GM23338 (cell line): ENCODE measurements around the gene RAI14. TPM values are rescaled to one million over a fixed set of nuclear protein-coding genes. Genes with fewer than 3 reads are reported as not detected.

Experiments
- ATAC-seq: fragments of 200-7000 bp; cut with Tn5 transposase; 3 replicates; pipeline ENCODE4 v1.9.1; 2020
- DNase-seq: peaks from one replicate; pipeline ENCODE4 v3.0.0-alpha.2; 2015; ENCODE audit warnings: low spot score
- H2AFZ ChIP-seq: fragments of 200-600 bp; sonication (generic); 2 replicates; pipeline ENCODE4 v1.8.0; 2016; ENCODE audit warnings: antibody characterized with exemption, mild to moderate bottlenecking, moderate library complexity
- H3F3A ChIP-seq: fragments of 200-600 bp; sonication (generic); replicated peaks from 2 replicates; pipeline ENCODE4 v1.8.0; 2017; ENCODE audit warnings: antibody characterized with exemption, mixed run types, low read depth
- H3K27ac ChIP-seq: fragments of 200-600 bp; sonication (generic); 2 replicates; pipeline ENCODE4 v1.6.1; 2016; ENCODE audit warnings: low read depth
- H3K27me3 ChIP-seq: fragments of 200-600 bp; sonication (generic); 2 replicates; pipeline ENCODE4 v1.8.0; 2016; ENCODE audit warnings: mild to moderate bottlenecking, mixed run types, moderate library complexity; ENCODE audit not compliant: insufficient read depth
- H3K36me3 ChIP-seq: fragments of 200-600 bp; sonication (generic); 2 replicates; pipeline ENCODE4 v1.8.0; 2016; ENCODE audit warnings: mild to moderate bottlenecking; ENCODE audit not compliant: insufficient read depth
- H3K4me1 ChIP-seq: fragments of 200-600 bp; sonication (generic); 2 replicates; pipeline ENCODE4 v1.8.0; 2016; ENCODE audit warnings: mild to moderate bottlenecking, moderate library complexity; ENCODE audit not compliant: insufficient read depth
- H3K4me2 ChIP-seq: fragments of 200-600 bp; sonication (generic); 2 replicates; pipeline ENCODE4 v1.7.1; 2017; ENCODE audit warnings: mixed run types
- H3K4me3 ChIP-seq: fragments of 200-600 bp; sonication (generic); 2 replicates; pipeline ENCODE4 v1.6.1; 2016; ENCODE audit warnings: mixed run types
- H3K79me2 ChIP-seq: fragments of 200-600 bp; sonication (generic); replicated peaks from 2 replicates; pipeline ENCODE4 v1.8.0; 2017; ENCODE audit warnings: mild to moderate bottlenecking; ENCODE audit not compliant: insufficient read depth
- H3K9me2 ChIP-seq: fragments of 200-600 bp; sonication (generic); 2 replicates; pipeline ENCODE4 v1.8.0; 2017; ENCODE audit not compliant: insufficient read depth
- H4K20me1 ChIP-seq: fragments of 200-600 bp; sonication (generic); replicated peaks from 2 replicates; pipeline ENCODE4 v1.8.0; 2017; ENCODE audit warnings: mild to moderate bottlenecking; ENCODE audit not compliant: insufficient read depth
- H3K27ac Mint-ChIP-seq: 2 replicates; pipeline ENCODE4 v1.8.0; 2020; ENCODE audit warnings: inconsistent platforms, mild to moderate bottlenecking, moderate library complexity, mixed read lengths
- H3K27me3 Mint-ChIP-seq: 3 replicates; pipeline ENCODE4 v1.8.0; 2022; ENCODE audit warnings: low read depth, mild to moderate bottlenecking, moderate library complexity, mixed read lengths, inconsistent platforms; ENCODE audit not compliant: insufficient read depth, poor library complexity
- H3K36me3 Mint-ChIP-seq: 3 replicates; pipeline ENCODE4 v1.8.0; 2021; ENCODE audit warnings: low read depth, mild to moderate bottlenecking, inconsistent platforms, moderate library complexity, mixed read lengths
- H3K4me1 Mint-ChIP-seq: 3 replicates; pipeline ENCODE4 v1.8.0; 2020; ENCODE audit warnings: mild to moderate bottlenecking, inconsistent platforms, mixed read lengths
- H3K4me3 Mint-ChIP-seq: 3 replicates; pipeline ENCODE4 v1.8.0; 2021; ENCODE audit warnings: moderate library complexity, mild to moderate bottlenecking, inconsistent platforms, mixed read lengths
- H3K9me3 Mint-ChIP-seq: 3 replicates; pipeline ENCODE4 v1.8.0; 2020; ENCODE audit warnings: moderate library complexity, mild to moderate bottlenecking, inconsistent platforms, mixed read lengths
- CREB1 ChIP-seq: fragments of 250-450 bp; sonication (Bioruptor Pico); IDR thresholded peaks from 2 replicates; pipeline ENCODE4 v1.5.0; 2020; ENCODE audit warnings: low read depth, mild to moderate bottlenecking, moderate library complexity
- EZH2 ChIP-seq: fragments of 200-600 bp; sonication (generic); IDR thresholded peaks from one replicate; pipeline ENCODE4 v1.8.0; 2017; ENCODE audit warnings: antibody characterized with exemption, mild to moderate bottlenecking, low read depth; ENCODE audit not compliant: unreplicated experiment
- EZH2phosphoT487 ChIP-seq: fragments of 200-600 bp; sonication (generic); IDR thresholded peaks from one replicate; pipeline ENCODE4 v1.8.1; 2018; ENCODE audit warnings: antibody characterized with exemption; ENCODE audit not compliant: unreplicated experiment
- JUNB ChIP-seq: IDR thresholded peaks from one replicate; pipeline ENCODE4 v1.6.1; 2016; ENCODE audit warnings: antibody characterized with exemption; ENCODE audit not compliant: unreplicated experiment
- NANOG ChIP-seq: IDR thresholded peaks from 2 replicates; pipeline ENCODE4 v1.6.1; 2016; ENCODE audit warnings: antibody characterized with exemption, borderline replicate concordance
- POLR2AphosphoS5 ChIP-seq: IDR thresholded peaks from 2 replicates; pipeline ENCODE4 v1.6.1; 2016; ENCODE audit warnings: antibody characterized with exemption, low read depth
- STAT1 ChIP-seq: IDR thresholded peaks from one replicate; pipeline ENCODE4 v1.6.1; 2016; ENCODE audit warnings: antibody characterized with exemption; ENCODE audit not compliant: unreplicated experiment
- ZNF114 ChIP-seq: fragments of 250-450 bp; sonication (Bioruptor Pico); IDR thresholded peaks from 2 replicates; pipeline ENCODE4 v1.5.0; 2020; ENCODE audit warnings: mild to moderate bottlenecking, moderate library complexity
- ZNF331 ChIP-seq: fragments of 250-450 bp; sonication (Bioruptor Pico); IDR thresholded peaks from 2 replicates; pipeline ENCODE4 v1.5.0; 2020; ENCODE audit warnings: low read depth, mild to moderate bottlenecking, moderate library complexity
- polyA plus RNA-seq: library from polyadenylated mRNA; unstranded; fragments of >200 nt; fragmentation: Nextera tagmentation; extraction: Ambion mirVana; gene quantifications from 2 replicates; pipeline ENCODE4 v1.2.1, GENCODE V29; 2016
- total RNA-seq: library from RNA; depleted of rRNA; stranded (reverse); fragments of >200 nt; shearing (Covaris generic); gene quantifications from 2 replicates; pipeline ENCODE4 v1.2.3, GENCODE V29; 2014
- TF ChIP-seq, protein P1 (sequence below): IDR thresholded peaks from one replicate; pipeline ENCODE4 v1.6.1; 2018; ENCODE audit warnings: antibody characterized with exemption; ENCODE audit not compliant: unreplicated experiment
- TF ChIP-seq, protein P2 (sequence below): fragments of 250-450 bp; sonication (Bioruptor Pico); IDR thresholded peaks from 2 replicates; pipeline ENCODE4 v1.5.0; 2020; ENCODE audit warnings: mild to moderate bottlenecking, moderate library complexity
- TF ChIP-seq, protein P3 (sequence below): IDR thresholded peaks from 2 replicates; pipeline ENCODE4 v1.6.1; 2016; ENCODE audit warnings: antibody characterized with exemption
- TF ChIP-seq, protein P4 (sequence below), 2 experiments: fragments of 200-600 bp in 1 of 2; sonication (generic) in 1 of 2; conservative IDR thresholded peaks; 2 replicates each; pipeline versions ENCODE4 v1.5.1 to v1.6.1; 2016 to 2017; ENCODE audit warnings: antibody characterized with exemption in 2 of 2, low read depth in 2 of 2, mild to moderate bottlenecking in 2 of 2, moderate library complexity in 1 of 2

The RAI14 gene
- total and polyA plus RNA-seq, 2 experiments from 2014 or later = 58.8 to 95.8 TPM

DNA sequence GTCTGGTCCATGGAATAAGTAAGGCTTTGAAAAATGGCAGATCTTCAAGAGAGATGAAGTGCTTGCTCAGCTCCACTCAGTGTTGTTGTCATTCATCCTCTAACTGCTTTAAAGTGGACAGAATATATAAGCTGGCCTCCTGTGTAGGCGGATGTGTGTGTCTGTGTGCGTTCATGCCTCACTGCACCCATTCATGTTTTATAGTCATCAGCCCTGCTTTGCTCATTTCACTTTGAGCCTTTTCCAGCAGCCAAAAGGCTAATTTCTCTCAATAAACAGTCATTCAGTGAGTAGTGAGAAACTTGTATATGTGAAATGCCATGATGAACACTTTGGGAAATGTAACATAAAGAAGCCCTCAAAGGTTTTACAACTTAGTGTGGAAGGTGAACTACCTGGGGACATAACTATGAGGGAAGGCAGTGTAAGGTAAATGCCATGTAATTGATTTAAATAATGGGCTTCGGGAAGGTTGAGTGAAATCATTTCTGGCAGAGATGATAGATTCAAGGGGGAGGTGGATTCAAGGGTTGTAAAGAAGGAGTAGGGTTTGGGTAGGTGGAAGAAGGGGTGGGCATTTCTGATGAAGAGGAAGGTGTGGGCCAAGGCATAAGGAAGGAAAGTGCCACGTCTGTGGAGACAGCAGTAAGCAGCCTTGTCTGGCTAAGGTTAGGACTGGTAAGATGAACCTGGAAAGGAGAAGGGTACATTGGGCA, 198.5 kb downstream of the RAI14 start:
- 0 out of 2 replicates have a peak, but pooled peaks cover 3% of the 10 kb centered on the region for H3F3A ChIP-seq
- H3K9me3 Mint-ChIP-seq = no peaks in the 10 kb centered on the region; the same call in 2 of the 3 replicates
- H3K36me3 Mint-ChIP-seq = peaks cover 7% of the 10 kb centered on the region; the same call in 2 of the 3 replicates
- ATAC-seq = no peak
- H3K36me3 ChIP-seq = no peaks in the 10 kb centered on the region
- H3K4me1 Mint-ChIP-seq = no peaks in the 10 kb centered on the region
- H3K27me3 ChIP-seq = no peaks in the 10 kb centered on the region
- H3K4me3 ChIP-seq = no peak overlapping the region
- no peak overlapping the region for H3K27ac ChIP-seq
- H3K79me2 ChIP-seq = no peaks in the 10 kb centered on the region
- no peaks in the 10 kb centered on the region for H3K4me1 ChIP-seq
- TF ChIP-seq ZNF114 (CRISPR knock-in tag) = no peak
- TF ChIP-seq ZNF331 = no peak
- TF ChIP-seq, protein P1, sequence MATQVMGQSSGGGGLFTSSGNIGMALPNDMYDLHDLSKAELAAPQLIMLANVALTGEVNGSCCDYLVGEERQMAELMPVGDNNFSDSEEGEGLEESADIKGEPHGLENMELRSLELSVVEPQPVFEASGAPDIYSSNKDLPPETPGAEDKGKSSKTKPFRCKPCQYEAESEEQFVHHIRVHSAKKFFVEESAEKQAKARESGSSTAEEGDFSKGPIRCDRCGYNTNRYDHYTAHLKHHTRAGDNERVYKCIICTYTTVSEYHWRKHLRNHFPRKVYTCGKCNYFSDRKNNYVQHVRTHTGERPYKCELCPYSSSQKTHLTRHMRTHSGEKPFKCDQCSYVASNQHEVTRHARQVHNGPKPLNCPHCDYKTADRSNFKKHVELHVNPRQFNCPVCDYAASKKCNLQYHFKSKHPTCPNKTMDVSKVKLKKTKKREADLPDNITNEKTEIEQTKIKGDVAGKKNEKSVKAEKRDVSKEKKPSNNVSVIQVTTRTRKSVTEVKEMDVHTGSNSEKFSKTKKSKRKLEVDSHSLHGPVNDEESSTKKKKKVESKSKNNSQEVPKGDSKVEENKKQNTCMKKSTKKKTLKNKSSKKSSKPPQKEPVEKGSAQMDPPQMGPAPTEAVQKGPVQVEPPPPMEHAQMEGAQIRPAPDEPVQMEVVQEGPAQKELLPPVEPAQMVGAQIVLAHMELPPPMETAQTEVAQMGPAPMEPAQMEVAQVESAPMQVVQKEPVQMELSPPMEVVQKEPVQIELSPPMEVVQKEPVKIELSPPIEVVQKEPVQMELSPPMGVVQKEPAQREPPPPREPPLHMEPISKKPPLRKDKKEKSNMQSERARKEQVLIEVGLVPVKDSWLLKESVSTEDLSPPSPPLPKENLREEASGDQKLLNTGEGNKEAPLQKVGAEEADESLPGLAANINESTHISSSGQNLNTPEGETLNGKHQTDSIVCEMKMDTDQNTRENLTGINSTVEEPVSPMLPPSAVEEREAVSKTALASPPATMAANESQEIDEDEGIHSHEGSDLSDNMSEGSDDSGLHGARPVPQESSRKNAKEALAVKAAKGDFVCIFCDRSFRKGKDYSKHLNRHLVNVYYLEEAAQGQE = no peak
- TF ChIP-seq, protein P2, sequence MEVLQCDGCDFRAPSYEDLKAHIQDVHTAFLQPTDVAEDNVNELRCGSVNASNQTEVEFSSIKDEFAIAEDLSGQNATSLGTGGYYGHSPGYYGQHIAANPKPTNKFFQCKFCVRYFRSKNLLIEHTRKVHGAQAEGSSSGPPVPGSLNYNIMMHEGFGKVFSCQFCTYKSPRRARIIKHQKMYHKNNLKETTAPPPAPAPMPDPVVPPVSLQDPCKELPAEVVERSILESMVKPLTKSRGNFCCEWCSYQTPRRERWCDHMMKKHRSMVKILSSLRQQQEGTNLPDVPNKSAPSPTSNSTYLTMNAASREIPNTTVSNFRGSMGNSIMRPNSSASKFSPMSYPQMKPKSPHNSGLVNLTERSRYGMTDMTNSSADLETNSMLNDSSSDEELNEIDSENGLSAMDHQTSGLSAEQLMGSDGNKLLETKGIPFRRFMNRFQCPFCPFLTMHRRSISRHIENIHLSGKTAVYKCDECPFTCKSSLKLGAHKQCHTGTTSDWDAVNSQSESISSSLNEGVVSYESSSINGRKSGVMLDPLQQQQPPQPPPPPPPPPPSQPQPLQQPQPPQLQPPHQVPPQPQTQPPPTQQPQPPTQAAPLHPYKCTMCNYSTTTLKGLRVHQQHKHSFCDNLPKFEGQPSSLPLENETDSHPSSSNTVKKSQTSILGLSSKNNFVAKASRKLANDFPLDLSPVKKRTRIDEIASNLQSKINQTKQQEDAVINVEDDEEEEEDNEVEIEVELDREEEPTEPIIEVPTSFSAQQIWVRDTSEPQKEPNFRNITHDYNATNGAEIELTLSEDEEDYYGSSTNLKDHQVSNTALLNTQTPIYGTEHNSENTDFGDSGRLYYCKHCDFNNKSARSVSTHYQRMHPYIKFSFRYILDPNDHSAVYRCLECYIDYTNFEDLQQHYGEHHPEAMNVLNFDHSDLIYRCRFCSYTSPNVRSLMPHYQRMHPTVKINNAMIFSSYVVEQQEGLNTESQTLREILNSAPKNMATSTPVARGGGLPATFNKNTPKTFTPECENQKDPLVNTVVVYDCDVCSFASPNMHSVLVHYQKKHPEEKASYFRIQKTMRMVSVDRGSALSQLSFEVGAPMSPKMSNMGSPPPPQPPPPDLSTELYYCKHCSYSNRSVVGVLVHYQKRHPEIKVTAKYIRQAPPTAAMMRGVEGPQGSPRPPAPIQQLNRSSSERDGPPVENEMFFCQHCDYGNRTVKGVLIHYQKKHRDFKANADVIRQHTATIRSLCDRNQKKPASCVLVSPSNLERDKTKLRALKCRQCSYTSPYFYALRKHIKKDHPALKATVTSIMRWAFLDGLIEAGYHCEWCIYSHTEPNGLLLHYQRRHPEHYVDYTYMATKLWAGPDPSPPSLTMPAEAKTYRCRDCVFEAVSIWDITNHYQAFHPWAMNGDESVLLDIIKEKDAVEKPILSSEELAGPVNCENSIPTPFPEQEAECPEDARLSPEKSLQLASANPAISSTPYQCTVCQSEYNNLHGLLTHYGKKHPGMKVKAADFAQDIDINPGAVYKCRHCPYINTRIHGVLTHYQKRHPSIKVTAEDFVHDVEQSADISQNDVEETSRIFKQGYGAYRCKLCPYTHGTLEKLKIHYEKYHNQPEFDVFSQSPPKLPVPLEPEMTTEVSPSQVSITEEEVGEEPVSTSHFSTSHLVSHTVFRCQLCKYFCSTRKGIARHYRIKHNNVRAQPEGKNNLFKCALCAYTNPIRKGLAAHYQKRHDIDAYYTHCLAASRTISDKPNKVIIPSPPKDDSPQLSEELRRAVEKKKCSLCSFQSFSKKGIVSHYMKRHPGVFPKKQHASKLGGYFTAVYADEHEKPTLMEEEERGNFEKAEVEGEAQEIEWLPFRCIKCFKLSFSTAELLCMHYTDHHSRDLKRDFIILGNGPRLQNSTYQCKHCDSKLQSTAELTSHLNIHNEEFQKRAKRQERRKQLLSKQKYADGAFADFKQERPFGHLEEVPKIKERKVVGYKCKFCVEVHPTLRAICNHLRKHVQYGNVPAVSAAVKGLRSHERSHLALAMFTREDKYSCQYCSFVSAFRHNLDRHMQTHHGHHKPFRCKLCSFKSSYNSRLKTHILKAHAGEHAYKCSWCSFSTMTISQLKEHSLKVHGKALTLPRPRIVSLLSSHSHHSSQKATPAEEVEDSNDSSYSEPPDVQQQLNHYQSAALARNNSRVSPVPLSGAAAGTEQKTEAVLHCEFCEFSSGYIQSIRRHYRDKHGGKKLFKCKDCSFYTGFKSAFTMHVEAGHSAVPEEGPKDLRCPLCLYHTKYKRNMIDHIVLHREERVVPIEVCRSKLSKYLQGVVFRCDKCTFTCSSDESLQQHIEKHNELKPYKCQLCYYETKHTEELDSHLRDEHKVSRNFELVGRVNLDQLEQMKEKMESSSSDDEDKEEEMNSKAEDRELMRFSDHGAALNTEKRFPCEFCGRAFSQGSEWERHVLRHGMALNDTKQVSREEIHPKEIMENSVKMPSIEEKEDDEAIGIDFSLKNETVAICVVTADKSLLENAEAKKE (CRISPR knock-in tag) = no peak
- no peak for TF ChIP-seq EZH2
- no peak for TF ChIP-seq JUNB
- no peak for TF ChIP-seq POLR2AphosphoS5
- no peak for TF ChIP-seq STAT1
- TF ChIP-seq, protein P3, sequence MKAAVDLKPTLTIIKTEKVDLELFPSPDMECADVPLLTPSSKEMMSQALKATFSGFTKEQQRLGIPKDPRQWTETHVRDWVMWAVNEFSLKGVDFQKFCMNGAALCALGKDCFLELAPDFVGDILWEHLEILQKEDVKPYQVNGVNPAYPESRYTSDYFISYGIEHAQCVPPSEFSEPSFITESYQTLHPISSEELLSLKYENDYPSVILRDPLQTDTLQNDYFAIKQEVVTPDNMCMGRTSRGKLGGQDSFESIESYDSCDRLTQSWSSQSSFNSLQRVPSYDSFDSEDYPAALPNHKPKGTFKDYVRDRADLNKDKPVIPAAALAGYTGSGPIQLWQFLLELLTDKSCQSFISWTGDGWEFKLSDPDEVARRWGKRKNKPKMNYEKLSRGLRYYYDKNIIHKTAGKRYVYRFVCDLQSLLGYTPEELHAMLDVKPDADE = no peak
- no peak for TF ChIP-seq CREB1 (CRISPR knock-in tag)
- no peak for TF ChIP-seq NANOG
- TF ChIP-seq EZH2phosphoT487 = no peak
- TF ChIP-seq, protein P4, sequence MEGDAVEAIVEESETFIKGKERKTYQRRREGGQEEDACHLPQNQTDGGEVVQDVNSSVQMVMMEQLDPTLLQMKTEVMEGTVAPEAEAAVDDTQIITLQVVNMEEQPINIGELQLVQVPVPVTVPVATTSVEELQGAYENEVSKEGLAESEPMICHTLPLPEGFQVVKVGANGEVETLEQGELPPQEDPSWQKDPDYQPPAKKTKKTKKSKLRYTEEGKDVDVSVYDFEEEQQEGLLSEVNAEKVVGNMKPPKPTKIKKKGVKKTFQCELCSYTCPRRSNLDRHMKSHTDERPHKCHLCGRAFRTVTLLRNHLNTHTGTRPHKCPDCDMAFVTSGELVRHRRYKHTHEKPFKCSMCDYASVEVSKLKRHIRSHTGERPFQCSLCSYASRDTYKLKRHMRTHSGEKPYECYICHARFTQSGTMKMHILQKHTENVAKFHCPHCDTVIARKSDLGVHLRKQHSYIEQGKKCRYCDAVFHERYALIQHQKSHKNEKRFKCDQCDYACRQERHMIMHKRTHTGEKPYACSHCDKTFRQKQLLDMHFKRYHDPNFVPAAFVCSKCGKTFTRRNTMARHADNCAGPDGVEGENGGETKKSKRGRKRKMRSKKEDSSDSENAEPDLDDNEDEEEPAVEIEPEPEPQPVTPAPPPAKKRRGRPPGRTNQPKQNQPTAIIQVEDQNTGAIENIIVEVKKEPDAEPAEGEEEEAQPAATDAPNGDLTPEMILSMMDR (conservative IDR thresholded peaks at IDR 0.05; ENCODE audit: low read depth in 2 of 2) = no peak
- no peaks in the 10 kb centered on the region for H4K20me1 ChIP-seq
- no peak overlapping the region for H3K4me3 Mint-ChIP-seq
- H2AFZ ChIP-seq = no peak overlapping the region
- H3K27ac Mint-ChIP-seq = no peak overlapping the region
- no peak for DNase-seq
- H3K27me3 Mint-ChIP-seq = no peaks in the 10 kb centered on the region
- peaks cover 6% of the 10 kb centered on the region; the same call in 1 of the 2 replicates for H3K9me2 ChIP-seq
- H3K4me2 ChIP-seq = no peak overlapping the region
